HEK293 (cell line): ENCODE data around the gene RNF115.
A peak's percentile ranks its signal among the peaks of the same experiment; 100 is the strongest.

Experiments used
- PBX3 ChIP-seq: sonication (generic); formaldehyde crosslinking; IDR thresholded peaks from 2 replicates; pipeline ENCODE4 v1.8.1; 2022; ENCODE audit warnings: mild to moderate bottlenecking, moderate library complexity, missing genetic modification reagents
- PRDM6 ChIP-seq: fragments of 450-650 bp; formaldehyde crosslinking; IDR thresholded peaks from 2 replicates; pipeline ENCODE4 v1.5.1; 2017; ENCODE audit warnings: missing biosample characterization, missing genetic modification characterization
- SETDB1 ChIP-seq: IDR thresholded peaks from one replicate; pipeline ENCODE4 v1.6.1; 2017; ENCODE audit warnings: mild to moderate bottlenecking, low read length, moderate library complexity, mixed read lengths; ENCODE audit not compliant: insufficient read length
- ZNF121 ChIP-seq: fragments of 450-650 bp; formaldehyde crosslinking; IDR thresholded peaks from 2 replicates; pipeline ENCODE4 v1.5.1; 2016; ENCODE audit warnings: missing biosample characterization, missing genetic modification characterization
- ZNF184 ChIP-seq: fragments of 450-650 bp; IDR thresholded peaks from 2 replicates; pipeline ENCODE4 v1.5.1; 2018; ENCODE audit warnings: missing biosample characterization, mild to moderate bottlenecking, missing genetic modification characterization
- ZNF785 ChIP-seq: fragments of 450-650 bp; formaldehyde crosslinking; IDR thresholded peaks from 2 replicates; pipeline ENCODE4 v1.5.1; 2016; ENCODE audit warnings: missing biosample characterization, missing genetic modification characterization
- TF ChIP-seq, protein P1 (sequence below): fragments of 450-650 bp; formaldehyde crosslinking; IDR thresholded peaks from 2 replicates; pipeline ENCODE4 v1.5.1; 2016; ENCODE audit warnings: missing biosample characterization, missing genetic modification characterization
- TF ChIP-seq, protein P2 (sequence below): fragments of 450-650 bp; formaldehyde crosslinking; IDR thresholded peaks from 2 replicates; pipeline ENCODE4 v1.5.1; 2016; ENCODE audit warnings: missing biosample characterization, missing genetic modification characterization
- TF ChIP-seq, protein P3 (sequence below): fragments of 450-650 bp; formaldehyde crosslinking; optimal IDR thresholded peaks from 2 replicates; pipeline ENCODE3; 2016; ENCODE audit warnings: missing biosample characterization, mild to moderate bottlenecking, missing genetic modification characterization
- TF ChIP-seq, protein P4 (sequence below): fragments of 450-650 bp; formaldehyde crosslinking; IDR thresholded peaks from 2 replicates; pipeline ENCODE4 v1.5.1; 2016; ENCODE audit warnings: missing biosample characterization, missing genetic modification characterization

DNA sequence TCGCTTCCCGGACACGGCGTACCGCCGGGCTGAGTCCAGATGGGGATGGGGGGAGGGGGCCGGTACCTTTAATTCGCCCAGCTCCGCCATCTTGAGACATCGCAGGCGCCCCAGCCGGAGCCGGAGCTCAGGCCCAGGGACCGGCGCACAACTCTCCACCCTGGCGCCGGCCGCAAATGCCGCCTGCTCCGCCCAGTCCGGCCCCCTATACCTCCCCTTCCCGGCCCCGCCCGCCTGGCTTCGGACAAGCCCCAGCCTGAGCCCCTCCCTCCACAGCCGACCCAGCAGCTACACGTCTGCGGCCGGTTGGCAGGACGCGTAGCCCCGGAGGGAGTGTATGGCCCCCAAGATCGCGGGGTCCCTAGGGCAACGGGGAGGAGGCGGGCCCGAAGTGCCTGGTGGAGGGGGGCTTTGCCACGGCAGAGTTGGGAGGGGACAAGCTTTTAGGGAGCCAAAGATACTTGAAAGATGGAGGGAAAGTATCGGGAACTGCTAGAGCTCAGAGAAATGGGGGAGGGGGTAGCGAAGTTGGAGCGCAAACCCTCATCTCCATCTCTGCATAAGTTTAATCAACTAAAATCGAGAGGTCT is 35.1 kb upstream of the RNF115 start, which contains the start of gene PIAS3:
- TF ChIP-seq ZNF121 (tag by site-specific recombination) (no peak), SETDB1 (no peak), PRDM6 (tag by site-specific recombination) (no peak), PBX3 (CRISPR knock-in tag) (no peak), ZNF785 (tag by site-specific recombination) (no peak), ZNF184 (no peak)
- TF ChIP-seq, protein P1, sequence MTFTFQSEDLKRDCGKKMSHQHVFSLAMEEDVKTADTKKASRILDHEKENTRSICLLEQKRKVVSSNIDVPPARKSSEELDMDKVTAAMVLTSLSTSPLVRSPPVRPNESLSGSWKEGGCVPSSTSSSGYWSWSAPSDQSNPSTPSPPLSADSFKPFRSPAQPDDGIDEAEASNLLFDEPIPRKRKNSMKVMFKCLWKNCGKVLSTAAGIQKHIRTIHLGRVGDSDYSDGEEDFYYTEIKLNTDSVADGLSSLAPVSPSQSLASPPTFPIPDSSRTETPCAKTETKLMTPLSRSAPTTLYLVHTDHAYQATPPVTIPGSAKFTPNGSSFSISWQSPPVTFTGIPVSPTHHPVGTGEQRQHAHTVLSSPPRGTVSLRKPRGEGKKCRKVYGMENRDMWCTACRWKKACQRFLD (tag by site-specific recombination), result no peak
- TF ChIP-seq, protein P2, sequence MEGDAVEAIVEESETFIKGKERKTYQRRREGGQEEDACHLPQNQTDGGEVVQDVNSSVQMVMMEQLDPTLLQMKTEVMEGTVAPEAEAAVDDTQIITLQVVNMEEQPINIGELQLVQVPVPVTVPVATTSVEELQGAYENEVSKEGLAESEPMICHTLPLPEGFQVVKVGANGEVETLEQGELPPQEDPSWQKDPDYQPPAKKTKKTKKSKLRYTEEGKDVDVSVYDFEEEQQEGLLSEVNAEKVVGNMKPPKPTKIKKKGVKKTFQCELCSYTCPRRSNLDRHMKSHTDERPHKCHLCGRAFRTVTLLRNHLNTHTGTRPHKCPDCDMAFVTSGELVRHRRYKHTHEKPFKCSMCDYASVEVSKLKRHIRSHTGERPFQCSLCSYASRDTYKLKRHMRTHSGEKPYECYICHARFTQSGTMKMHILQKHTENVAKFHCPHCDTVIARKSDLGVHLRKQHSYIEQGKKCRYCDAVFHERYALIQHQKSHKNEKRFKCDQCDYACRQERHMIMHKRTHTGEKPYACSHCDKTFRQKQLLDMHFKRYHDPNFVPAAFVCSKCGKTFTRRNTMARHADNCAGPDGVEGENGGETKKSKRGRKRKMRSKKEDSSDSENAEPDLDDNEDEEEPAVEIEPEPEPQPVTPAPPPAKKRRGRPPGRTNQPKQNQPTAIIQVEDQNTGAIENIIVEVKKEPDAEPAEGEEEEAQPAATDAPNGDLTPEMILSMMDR (tag by site-specific recombination), result no peak
- TF ChIP-seq, protein P3, sequence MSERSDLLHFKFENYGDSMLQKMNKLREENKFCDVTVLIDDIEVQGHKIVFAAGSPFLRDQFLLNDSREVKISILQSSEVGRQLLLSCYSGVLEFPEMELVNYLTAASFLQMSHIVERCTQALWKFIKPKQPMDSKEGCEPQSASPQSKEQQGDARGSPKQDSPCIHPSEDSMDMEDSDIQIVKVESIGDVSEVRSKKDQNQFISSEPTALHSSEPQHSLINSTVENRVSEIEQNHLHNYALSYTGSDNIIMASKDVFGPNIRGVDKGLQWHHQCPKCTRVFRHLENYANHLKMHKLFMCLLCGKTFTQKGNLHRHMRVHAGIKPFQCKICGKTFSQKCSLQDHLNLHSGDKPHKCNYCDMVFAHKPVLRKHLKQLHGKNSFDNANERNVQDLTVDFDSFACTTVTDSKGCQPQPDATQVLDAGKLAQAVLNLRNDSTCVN (tag by site-specific recombination), result peak; percentile 40
- TF ChIP-seq, protein P4, sequence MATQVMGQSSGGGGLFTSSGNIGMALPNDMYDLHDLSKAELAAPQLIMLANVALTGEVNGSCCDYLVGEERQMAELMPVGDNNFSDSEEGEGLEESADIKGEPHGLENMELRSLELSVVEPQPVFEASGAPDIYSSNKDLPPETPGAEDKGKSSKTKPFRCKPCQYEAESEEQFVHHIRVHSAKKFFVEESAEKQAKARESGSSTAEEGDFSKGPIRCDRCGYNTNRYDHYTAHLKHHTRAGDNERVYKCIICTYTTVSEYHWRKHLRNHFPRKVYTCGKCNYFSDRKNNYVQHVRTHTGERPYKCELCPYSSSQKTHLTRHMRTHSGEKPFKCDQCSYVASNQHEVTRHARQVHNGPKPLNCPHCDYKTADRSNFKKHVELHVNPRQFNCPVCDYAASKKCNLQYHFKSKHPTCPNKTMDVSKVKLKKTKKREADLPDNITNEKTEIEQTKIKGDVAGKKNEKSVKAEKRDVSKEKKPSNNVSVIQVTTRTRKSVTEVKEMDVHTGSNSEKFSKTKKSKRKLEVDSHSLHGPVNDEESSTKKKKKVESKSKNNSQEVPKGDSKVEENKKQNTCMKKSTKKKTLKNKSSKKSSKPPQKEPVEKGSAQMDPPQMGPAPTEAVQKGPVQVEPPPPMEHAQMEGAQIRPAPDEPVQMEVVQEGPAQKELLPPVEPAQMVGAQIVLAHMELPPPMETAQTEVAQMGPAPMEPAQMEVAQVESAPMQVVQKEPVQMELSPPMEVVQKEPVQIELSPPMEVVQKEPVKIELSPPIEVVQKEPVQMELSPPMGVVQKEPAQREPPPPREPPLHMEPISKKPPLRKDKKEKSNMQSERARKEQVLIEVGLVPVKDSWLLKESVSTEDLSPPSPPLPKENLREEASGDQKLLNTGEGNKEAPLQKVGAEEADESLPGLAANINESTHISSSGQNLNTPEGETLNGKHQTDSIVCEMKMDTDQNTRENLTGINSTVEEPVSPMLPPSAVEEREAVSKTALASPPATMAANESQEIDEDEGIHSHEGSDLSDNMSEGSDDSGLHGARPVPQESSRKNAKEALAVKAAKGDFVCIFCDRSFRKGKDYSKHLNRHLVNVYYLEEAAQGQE (tag by site-specific recombination), result no peak
